Neuron (in vitro differentiated cells): ENCODE data around the gene STAT5B.
"Not testable (repeated sequence)": the region's sequence is repeated elsewhere in the genome, so short reads cannot be mapped to it uniquely, and the experiment has no call there.

ENCODE experiments used
- H2AFZ ChIP-seq: one replicate; pipeline ENCODE4 v1.6.1; 2013; ENCODE audit warnings: low read depth, mild to moderate bottlenecking, inconsistent platforms, low read length, moderate library complexity
- H3K27me3 ChIP-seq: one replicate; pipeline ENCODE4 v1.6.1; 2013; ENCODE audit warnings: low read length; ENCODE audit not compliant: insufficient read depth
- H3K36me3 ChIP-seq: one replicate; pipeline ENCODE4 v1.6.1; 2013; ENCODE audit warnings: low read length; ENCODE audit not compliant: insufficient read depth
- H3K4me1 ChIP-seq: one replicate; pipeline ENCODE4 v1.6.1; 2013; ENCODE audit warnings: low read length; ENCODE audit not compliant: insufficient read depth
- H3K4me3 ChIP-seq: 2 replicates; pipeline ENCODE4 v1.5.1; 2013; ENCODE audit warnings: mild to moderate bottlenecking, low read length, moderate library complexity
- H3K9me3 ChIP-seq: one replicate; pipeline ENCODE4 v1.6.1; 2013; ENCODE audit warnings: low read length

STAT5B gene

GRCh38 chr17:42260318-42260717, 15.9 kb downstream of the STAT5B start:
- Histone ChIP-seq H3K4me3 (no peak overlapping the region), H2AFZ (no peak overlapping the region), H3K4me1 (no peaks in the 10 kb centered on the region), H3K27me3 (no peaks in the 10 kb centered on the region), H3K36me3 (no peaks in the 10 kb centered on the region), H3K9me3 (no peaks in the 10 kb centered on the region)

GRCh38 chr17:42255445-42255844, 20.7 kb downstream of the STAT5B start:
- Histone ChIP-seq H3K9me3 (no peaks in the 10 kb centered on the region), H3K36me3 (no peaks in the 10 kb centered on the region), H2AFZ (no peak overlapping the region), H3K4me3 (no peak overlapping the region), H3K4me1 (no peaks in the 10 kb centered on the region), H3K27me3 (no peaks in the 10 kb centered on the region)

- H3K4me3 ChIP-seq = no peak overlapping the region
- H3K36me3 ChIP-seq = no peaks in the 10 kb centered on the region
- H3K27me3 ChIP-seq = no peaks in the 10 kb centered on the region
- no peaks in the 10 kb centered on the region for H3K9me3 ChIP-seq
- H3K4me1 ChIP-seq = peaks cover 4% of the 10 kb centered on the region
- no peak overlapping the region for H2AFZ ChIP-seq
These were observed 22.6 kb downstream of the STAT5B start for GRCh38 chr17:42253578-42253977.

GRCh38 chr17:42252597-42253550, 23.3 kb downstream of the STAT5B start:
- H3K9me3 ChIP-seq = no peaks in the 10 kb centered on the region
- H3K4me3 ChIP-seq = no peak overlapping the region
- no peaks in the 10 kb centered on the region for H3K27me3 ChIP-seq
- H3K36me3 ChIP-seq = no peaks in the 10 kb centered on the region
- H3K4me1 ChIP-seq = peaks cover 11% of the 10 kb centered on the region
- H2AFZ ChIP-seq = no peak overlapping the region

GRCh38 chr17:42251115-42251514, 25.1 kb downstream of the STAT5B start:
- no peak overlapping the region for H3K4me3 ChIP-seq
- no peaks in the 10 kb centered on the region for H3K36me3 ChIP-seq
- H3K9me3 ChIP-seq = no peaks in the 10 kb centered on the region
- no peaks in the 10 kb centered on the region for H3K27me3 ChIP-seq
- H2AFZ ChIP-seq = no peak overlapping the region
- peaks cover 11% of the 10 kb centered on the region for H3K4me1 ChIP-seq

GRCh38 chr17:42249681-42250446, 26.3 kb downstream of the STAT5B start:
- peaks cover 11% of the 10 kb centered on the region for H3K4me1 ChIP-seq
- H3K27me3 ChIP-seq = no peaks in the 10 kb centered on the region
- H3K9me3 ChIP-seq = no peaks in the 10 kb centered on the region
- H3K4me3 ChIP-seq = no peak overlapping the region
- no peak overlapping the region for H2AFZ ChIP-seq
- no peaks in the 10 kb centered on the region for H3K36me3 ChIP-seq

GRCh38 chr17:42248351-42249179, 27.6 kb downstream of the STAT5B start:
- no peaks in the 10 kb centered on the region for H3K36me3 ChIP-seq
- peaks cover 11% of the 10 kb centered on the region for H3K4me1 ChIP-seq
- no peaks in the 10 kb centered on the region for H3K9me3 ChIP-seq
- H3K27me3 ChIP-seq = no peaks in the 10 kb centered on the region
- peak overlapping the region; percentile 29 for H3K4me3 ChIP-seq
- H2AFZ ChIP-seq = no peak overlapping the region

- Histone ChIP-seq H2AFZ (no peak overlapping the region), H3K9me3 (no peaks in the 10 kb centered on the region), H3K27me3 (no peaks in the 10 kb centered on the region), H3K4me1 (peaks cover 11% of the 10 kb centered on the region), H3K36me3 (no peaks in the 10 kb centered on the region), H3K4me3 (no peak overlapping the region)
These were observed 28.5 kb downstream of the STAT5B start for GRCh38 chr17:42247734-42248133.

GRCh38 chr17:42246515-42246914, 29.7 kb downstream of the STAT5B start:
- no peak overlapping the region for H2AFZ ChIP-seq
- no peaks in the 10 kb centered on the region for H3K9me3 ChIP-seq
- H3K27me3 ChIP-seq = no peaks in the 10 kb centered on the region
- H3K36me3 ChIP-seq = no peaks in the 10 kb centered on the region
- H3K4me1 ChIP-seq = peaks cover 11% of the 10 kb centered on the region
- H3K4me3 ChIP-seq = no peak overlapping the region

- H3K4me1 ChIP-seq = peaks cover 11% of the 10 kb centered on the region
- not testable (repeated sequence) for H3K27me3 ChIP-seq, H2AFZ ChIP-seq, H3K9me3 ChIP-seq, H3K36me3 ChIP-seq, H3K4me3 ChIP-seq
These were observed 31.0 kb downstream of the STAT5B start for GRCh38 chr17:42245183-42245582.

- not testable (repeated sequence) for H2AFZ ChIP-seq, H3K9me3 ChIP-seq, H3K4me3 ChIP-seq
These were observed 32.1 kb downstream of the STAT5B start for GRCh38 chr17:42244116-42244515.

GRCh38 chr17:42243493-42243982, 32.7 kb downstream of the STAT5B start:
- Histone ChIP-seq H3K9me3 (no peaks in the 10 kb centered on the region), H3K36me3 (no peaks in the 10 kb centered on the region), H3K4me1 (peaks cover 6% of the 10 kb centered on the region), H3K27me3 (no peaks in the 10 kb centered on the region), H3K4me3 (no peak overlapping the region), H2AFZ (no peak overlapping the region)

More at GRCh38 chr17:42244116-42244515, 32.1 kb downstream of the STAT5B start:
- H3K4me1 ChIP-seq = peaks cover 11% of the 10 kb centered on the region
- not testable (repeated sequence) for H3K27me3 ChIP-seq, H3K36me3 ChIP-seq
